RCC 7860 (cell line): ENCODE results near the gene CD3E.
"Not testable (repeated sequence)": the region's sequence is repeated elsewhere in the genome, so short reads cannot be mapped to it uniquely, and the experiment has no call there.

Source experiments
- DNase-seq: peaks from one replicate; pipeline ENCODE4 v3.0.0-alpha.2; 2015; ENCODE audit warnings: low spot score
- FAIRE-seq: peaks from 2 replicates; lab custom pipeline; 2012; peaks lifted over from hg19 to GRCh38; lab: Jason Lieb, UNC

Gene CD3E

DNA sequence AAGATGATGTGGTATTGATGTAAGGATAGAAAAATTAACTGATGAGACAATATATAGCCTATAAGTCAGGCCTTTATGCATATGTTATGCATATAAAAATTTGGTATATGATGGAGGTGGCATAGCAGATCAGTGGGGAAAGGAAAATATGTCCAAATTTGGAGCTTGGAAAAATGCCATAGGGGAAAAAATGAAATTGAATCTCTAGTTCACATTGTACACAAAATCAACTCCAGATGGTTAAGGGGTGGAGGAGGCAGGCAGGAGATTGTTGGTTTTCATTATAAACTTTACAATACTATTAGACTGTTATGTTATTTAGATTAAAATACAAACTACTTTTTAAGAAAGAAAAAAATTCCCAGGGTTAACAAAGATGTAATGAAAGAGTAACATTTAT lies 15.1 kb upstream of the CD3E start:
- FAIRE-seq (no peak), DNase-seq (no peak)

DNA sequence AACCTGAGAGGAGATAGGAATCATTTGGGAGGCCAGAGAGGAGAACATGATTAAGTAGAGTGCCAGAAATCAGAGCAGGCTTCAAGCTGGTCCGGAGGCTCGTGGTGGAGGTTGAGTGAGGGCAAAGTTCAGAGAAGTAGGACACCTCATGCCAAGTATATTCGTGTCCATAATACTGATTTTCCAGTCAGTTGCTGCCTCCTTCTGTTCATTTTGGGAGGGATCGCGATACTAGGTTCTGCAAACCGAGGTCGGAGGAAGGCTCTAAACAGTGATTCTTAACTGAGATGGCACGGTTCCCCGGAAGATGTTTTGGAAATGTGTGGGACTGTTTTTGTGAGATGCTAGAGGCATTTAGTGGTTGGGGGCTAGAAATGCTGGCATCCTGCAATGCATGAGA lies 13.6 kb upstream of the CD3E start:
- FAIRE-seq (no peak), DNase-seq (peak; percentile 9)

DNA sequence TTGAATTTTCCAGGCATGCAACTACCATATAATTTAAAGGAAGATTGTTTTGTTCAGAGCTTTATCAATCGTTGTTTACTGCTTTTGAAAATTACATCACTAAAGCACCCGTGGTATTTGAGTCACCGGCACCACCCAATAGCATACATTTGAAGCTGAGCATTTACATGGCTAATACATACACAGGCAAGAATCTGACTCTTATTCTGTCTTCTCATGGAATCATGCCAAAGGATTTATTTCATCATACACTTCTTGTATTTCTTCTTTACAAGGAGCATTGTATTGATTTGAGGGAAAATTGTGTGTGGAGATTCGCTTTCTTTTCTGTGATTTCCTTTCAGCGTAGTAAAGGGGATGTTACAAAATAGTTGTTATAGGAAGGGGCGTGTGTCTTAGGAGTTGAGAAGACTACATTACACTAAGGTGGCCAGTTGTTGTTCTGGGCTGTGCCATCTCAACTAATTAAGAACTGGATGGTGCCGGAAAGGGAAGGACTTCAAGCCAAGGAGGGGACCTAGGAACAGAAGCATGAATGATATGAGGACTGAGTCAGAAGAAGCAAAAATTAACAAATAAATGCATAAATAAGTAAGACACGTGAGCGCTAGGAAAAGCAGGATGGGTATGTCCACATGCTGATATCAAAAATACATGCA lies 12.9 kb upstream of the CD3E start:
- FAIRE-seq = no peak
- no peak for DNase-seq

DNA sequence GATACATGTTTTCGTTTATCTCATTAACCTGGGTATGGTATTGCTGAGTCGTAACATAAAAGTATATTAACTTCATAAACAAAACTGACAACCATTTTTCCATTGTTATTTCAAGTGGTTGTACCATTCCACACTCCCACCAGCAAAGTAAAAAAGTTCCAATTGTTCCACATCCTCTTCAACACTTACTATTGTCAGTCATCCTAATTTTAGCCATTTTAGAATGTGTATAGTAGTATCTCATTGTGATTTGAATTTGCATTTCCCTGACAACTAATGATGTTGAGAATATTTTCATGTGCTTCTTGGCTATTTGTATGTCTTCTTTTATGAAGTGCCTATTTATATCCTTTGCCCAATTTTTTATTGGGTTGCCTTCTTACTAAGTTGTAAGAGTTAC lies 10.5 kb upstream of the CD3E start:
- FAIRE-seq = no peak
- no peak for DNase-seq

DNA sequence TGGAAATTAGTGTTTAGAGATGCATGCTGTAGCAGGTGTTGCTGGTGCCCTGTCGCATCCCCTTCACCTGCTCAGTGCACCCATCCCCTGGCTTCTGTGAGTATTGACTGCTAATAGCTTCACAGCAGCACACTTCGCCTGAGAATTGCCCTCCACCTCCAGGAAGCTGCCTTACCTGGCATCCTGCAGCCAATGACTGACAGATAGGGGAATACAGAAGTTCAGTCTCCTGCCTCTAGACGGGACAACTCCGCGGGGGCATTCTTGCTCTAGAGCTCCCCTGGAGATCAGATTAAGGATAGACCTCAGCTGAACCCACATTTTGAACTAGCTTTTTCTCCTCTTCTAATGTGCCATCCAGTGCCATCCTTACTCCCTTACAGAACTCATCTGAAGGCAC lies 9.3 kb upstream of the CD3E start:
- DNase-seq (no peak), FAIRE-seq (no peak)

DNA sequence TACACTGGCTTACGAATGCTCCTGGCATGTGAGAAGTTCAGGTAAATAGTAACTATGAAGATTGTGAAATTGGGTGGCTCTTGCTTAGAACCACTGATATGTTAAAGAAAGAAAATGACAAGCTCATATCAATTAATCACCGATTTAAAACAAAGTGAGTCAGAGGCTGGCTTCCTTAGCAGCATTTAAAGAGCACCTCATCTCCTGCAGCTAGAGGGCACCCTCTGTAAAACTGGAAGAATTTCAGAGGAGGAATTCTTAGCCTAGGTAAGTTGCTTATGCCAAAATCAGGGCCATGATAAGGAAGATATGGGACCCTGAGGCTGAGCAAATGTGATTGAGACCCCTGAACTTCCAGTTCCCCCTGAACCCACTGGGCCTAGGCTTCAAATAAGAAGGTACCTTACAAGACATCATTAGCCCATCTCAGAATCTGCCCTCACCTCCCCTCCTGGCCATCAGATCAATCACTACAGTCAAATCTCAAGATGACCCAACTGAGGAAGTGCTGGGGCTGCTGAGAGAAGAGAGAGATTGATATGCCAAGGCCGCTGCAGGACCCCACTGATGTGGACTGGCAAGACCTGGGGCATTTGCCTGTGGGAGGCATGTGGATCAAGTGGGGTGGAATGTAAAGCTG lies 8.6 kb upstream of the CD3E start:
- DNase-seq = peak; percentile 11
- no peak for FAIRE-seq

DNA sequence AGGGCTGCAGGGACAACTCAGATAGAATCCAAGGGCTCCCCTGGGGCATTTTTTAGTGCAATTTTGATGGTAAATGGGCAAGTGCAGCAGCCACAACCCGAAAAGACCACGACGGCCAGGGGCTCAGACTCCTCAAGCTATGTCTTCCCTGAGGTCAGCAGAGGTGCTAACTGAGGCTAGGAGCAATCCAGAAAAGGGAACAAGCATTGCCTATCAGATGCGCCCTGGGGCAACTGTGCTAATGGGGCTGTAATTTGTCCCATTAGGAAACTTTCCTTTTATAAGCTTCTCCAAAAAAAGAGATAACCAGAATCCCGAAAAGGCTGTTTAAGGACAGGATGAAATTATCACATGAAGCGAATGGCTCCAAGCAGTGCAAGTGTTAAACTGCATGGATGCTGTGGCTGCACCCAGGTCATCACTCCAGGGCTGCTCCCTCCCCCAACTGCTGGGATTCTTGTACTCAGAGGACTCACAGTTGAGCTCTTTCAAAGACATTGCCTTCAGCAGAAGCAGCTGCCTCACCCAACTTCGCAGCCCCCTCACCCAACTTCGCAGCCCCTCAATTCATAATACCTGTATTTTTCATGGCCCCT lies 2.8 kb upstream of the CD3E start:
- FAIRE-seq = no peak
- DNase-seq = no peak

DNA sequence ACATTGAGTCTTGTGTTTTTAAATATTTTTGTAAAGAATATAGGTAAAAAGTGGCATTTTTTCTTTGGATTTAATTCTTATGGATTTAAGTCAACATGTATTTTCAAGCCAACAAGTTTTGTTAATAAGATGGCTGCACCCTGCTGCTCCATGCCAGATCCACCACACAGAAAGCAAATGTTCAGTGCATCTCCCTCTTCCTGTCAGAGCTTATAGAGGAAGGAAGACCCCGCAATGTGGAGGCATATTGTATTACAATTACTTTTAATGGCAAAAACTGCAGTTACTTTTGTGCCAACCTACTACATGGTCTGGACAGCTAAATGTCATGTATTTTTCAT lies 333 bp upstream of the CD3E start:
- FAIRE-seq (no peak), DNase-seq (no peak)

DNA sequence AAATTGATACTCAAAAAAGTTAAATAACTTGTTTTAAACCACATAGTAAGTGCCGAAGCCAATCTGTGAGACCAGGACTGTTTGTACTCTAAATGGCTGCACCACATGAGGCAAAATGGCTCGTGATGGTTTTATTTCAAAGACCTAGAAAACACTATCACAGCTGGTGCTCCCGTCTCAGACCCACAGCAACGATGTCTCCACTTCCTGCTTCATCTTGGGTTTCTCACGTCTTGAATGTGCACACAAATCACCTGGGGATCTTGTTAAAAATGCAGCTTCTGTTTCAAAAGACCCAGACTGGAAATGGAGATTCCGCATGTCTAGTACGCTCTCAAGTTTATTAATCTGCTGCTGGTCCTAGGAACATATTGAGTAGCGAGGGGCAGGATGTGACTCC lies 1.2 kb downstream of the CD3E start:
- FAIRE-seq (no peak), DNase-seq (no peak)

DNA sequence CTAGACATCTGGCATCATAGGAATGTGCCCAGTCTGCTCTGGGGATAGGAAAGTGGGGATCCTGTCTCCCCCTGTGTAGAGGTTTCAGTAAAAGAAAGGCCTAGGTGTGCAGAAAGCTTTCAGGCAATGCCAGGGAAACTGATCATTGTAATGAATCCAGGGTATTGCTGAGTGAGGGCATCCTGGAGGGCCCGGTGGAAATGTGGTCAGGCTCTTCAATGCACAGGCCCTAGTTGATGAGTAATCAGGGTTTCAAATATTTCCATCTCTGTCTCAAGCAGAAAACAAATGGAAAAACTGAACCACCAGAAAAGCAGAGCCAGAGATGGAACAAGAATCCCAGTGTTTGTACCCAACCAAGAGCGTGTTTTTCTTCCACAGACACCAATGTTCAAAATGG lies 2.0 kb downstream of the CD3E start:
- FAIRE-seq (no peak), DNase-seq (no peak)

DNA sequence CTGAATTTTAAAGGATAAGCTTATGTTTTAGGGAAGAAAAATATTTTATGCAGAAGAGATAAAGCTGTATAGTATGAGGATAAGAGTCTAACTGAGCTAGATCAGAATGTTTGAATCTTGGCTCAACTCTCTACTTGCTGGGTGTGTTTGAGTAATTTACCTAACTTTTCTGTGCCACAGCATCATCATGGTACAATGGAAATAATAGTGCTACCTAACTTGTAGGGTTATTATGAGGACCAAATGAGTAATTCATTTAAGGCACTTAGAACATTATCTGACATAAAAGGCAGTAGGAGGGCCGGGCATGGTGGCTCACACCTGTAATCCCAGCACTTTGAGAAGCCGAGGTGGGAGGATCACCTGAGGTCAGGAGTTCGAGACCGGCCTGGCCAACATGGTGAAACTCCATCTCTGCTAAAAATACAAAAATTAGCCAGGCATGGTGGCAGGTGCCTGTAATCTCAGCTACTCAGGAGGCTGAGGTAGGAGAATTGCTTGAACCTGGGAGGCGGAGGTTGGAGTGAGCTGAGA lies 4.5 kb downstream of the CD3E start:
- not testable (repeated sequence) for FAIRE-seq, DNase-seq

DNA sequence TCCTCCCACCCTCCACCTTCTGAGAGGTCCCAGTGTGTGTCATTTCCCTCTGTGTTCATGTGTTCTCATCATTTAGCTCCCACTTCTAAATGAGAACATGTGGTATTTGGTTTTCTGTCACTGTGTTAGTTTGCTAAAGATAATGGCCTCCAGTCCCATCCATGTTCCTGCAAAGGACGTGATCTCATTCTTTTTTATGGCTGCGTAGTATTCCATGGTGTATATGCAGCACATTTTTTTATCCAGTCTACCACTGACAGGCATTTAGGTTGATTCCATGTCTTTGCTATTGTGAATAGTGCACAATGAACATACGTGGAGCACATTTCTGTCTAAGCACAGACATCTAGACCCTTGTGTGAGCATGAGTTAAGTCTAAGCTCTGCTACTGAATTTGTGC lies 5.7 kb downstream of the CD3E start:
- no peak for DNase-seq
- FAIRE-seq = no peak

DNA sequence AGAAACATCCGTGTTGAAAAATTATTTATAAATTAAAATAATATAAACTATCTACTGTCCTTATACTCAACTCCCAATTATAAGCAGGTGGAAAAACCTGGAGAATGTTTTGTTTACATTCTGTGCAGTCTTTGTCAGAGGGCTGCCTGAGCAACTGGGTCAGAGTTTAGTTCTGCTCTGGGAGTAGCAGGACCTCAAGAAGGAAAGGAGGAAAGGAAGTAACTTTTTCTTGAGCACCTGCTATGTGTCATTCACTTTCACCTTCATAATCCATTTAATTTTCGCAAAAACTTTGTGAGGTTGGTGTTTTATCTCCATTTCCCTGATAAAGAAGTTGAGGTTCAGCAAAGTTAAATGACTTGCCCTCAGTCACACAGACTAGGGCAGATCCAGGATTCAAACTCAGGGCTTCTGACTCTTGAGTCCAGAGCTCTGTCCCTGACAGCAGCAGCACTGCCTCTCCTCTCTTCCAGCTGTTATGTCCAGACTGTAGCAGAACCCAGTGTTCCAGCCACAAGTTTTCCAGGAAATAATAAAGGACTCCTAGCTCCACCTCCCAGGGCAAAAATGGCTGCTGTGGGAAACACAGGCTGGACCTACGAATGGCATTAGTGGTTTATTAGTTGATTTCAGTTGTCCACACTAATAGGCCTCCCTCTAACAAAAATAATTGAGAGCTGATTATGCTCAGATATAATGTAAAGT lies 6.4 kb downstream of the CD3E start:
- DNase-seq = no peak
- FAIRE-seq = no peak

DNA sequence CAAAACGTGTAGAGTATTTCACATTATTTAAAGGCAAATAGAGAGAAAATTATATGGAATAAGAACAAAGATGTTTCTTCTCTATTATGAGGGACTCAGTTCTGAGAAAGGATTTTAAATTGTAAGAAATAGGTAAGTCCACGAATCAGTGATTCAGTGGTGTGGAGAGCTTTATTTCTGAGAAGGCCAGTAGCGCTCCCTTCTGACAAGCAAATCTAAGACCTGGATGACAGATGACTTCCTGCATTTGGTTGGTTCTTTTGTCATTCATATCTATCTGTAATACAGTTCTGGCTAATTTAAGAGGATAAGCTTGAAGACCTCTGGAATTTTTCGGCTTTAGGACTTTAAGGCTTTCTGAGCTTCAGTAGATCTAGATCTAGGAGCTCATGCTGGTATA lies 7.0 kb downstream of the CD3E start:
- FAIRE-seq (no peak), DNase-seq (no peak)

DNA sequence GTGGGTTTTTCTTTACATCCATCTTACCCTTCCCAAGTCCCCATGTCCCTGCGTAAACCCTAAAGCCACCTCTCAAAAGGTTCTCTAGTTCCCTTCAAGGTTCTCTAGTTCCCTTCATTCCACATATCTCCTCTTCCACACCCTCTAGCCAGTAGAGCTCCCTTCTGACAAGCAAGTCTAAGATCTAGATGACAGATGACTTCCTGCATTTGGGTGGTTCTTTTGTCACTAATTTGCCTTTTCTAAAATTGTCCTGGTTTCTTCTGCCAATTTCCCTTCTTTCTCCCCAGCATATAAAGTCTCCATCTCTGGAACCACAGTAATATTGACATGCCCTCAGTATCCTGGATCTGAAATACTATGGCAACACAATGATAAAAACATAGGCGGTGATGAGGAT lies 7.8 kb downstream of the CD3E start:
- no peak for FAIRE-seq
- DNase-seq = no peak

DNA sequence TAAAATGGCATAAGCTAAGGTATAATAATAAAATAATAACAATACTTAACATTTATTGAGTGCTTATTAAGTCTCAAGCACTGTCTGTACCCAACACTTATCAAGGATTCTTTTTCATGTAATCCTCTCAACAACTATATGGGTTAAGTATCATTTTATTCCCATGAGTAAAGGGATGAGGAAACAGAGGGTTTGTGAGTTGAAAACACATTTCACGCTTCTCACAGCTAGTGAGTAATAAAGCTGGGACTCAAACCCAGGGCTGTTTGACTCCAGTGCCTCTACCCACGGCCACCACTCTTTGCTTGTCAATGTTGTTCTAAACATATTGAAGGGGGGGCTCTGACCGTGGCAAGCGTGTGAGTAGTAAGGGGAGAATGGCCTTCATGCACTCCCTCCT lies 8.7 kb downstream of the CD3E start:
- DNase-seq (no peak), FAIRE-seq (no peak)

DNA sequence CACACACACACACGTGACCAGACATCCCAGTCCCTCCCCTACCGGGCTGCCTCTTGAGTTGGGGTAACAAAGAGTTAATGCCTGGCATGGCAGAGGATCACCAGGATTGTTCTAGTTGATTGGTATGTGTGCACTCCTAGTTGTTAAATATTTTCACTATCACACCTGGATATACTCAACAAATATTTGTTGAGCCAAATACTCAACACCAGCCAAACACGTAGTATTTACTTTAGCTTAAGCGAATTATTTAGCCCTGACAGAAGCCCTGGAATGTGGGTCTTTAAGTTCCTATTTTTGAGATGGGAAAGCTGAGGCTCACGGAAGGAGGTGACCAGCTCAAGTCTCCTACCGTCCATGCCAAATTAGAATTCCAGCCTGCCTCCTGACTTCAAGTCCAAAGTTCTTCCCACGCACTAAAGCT lies 10.5 kb downstream of the CD3E start:
- no peak for DNase-seq
- FAIRE-seq = no peak

DNA sequence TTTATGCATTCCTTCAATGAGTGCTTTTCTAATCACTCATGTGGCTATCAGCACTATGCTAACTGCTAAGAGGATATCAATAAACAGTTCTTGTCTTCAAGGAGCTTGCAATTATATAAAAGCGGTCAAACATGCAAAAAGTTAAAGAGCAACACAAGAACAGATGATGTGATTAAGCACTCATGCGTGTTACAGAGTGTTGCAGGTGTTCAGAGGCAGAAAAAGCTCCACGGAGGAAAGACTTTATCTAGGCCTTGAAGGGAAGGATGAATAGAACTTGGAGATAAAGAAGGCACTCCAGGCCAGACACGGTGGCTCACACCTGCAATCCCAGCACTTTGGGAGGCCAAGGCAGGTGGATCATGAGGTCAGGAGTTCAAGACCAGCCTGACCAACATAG lies 13.6 kb downstream of the CD3E start:
- no peak for DNase-seq
- no peak for FAIRE-seq

DNA sequence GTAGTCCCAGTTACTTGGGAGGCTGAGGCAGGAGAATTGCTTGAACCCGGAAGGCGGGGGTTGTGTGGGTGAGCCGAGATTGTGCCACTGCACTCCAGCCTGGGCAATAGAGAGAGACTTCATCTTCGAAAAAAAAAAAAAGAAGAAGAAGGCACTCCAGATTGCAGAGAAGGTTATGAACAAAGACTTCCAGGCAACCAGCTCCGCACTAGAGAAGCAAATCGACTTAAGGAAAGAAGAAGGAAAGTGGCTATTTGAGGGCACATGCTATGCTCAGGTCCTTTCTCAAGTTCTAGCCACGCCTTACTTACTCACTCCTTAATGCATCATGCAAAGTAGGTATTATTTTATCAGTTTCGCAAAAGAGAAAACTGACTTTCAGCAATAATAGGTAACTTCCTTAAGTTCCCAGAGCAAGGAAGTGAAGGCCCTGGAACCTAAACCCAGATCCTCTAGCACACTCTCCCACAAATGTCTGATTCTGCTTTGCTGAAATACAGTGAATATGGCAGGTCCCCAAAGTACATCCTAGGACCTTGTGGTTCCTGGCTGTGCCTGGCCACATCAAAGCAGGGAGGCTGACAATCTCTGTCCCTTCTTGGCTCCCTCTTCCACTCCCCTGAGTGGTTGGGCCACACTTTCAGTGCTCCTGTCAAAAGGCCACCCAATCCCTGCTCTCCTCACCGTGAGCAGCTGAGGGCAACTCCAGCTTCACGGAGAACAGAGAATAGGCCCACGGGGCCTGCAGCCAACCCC lies 14.2 kb downstream of the CD3E start:
- FAIRE-seq = no peak
- no peak for DNase-seq

DNA sequence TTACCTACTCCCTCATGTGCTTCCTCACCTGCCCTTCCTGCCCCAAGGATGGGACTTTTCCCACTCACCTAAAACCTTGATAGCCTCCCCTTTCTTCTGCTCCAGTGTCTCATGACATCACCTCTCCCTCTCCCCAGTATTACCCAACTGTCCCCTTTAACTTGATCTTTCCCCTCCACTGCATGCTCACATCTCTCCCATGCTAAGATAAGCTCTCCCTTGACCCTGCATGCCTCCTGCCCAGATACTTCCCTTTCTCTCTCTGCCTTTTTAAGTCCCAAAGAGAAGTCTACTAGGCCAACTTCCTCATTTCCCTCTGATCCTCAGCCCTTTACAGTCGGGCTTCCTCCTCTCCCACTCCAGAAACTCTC lies 14.8 kb downstream of the CD3E start:
- no peak for DNase-seq
- FAIRE-seq = no peak

DNA sequence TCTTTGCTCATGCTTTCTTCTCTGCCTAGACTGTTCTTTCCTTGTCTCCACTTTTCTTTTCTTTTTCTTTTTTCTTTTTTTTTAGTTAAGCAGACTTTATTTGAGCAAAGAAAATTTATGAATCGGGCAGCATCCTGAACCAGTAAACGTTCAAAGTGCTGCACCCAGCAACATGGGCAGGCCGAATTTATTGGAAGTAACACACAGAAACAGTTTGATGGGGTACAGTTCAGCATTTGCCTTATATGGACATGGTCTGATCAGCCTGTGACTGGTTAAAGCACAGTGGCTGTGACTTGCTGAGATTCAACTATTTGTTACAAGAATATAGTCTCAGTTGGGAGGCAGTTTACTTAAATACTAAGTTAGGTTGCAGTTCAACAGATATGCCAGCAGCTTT lies 16.0 kb downstream of the CD3E start:
- no peak for DNase-seq
- FAIRE-seq = no peak
